Small intestine (tissue), 7 donors: ENCODE data around the gene MYZAP. TPM values are rescaled to one million over a fixed set of nuclear protein-coding genes. Genes with fewer than 3 reads are reported as not detected.

ENCODE experiments used
- DNase-seq, 2 donors: peaks; one replicate each; pipeline versions ENCODE4 v3.0.0 to v3.0.0-alpha.2; 2013
- FAIRE-seq: peaks from 2 replicates; lab custom pipeline; 2012; peaks lifted over from hg19 to GRCh38; lab: Jason Lieb, UNC
- H3K27ac ChIP-seq, 3 donors: one replicate each; pipeline ENCODE4 v1.5.1; 2013; ENCODE audit warnings: low read length in 2 of 3, mild to moderate bottlenecking in 2 of 3, control low read depth in 1 of 3, inconsistent platforms in 1 of 3, low read depth in 1 of 3, moderate library complexity in 1 of 3
- H3K27me3 ChIP-seq, 3 donors: one replicate each; pipeline ENCODE4 v1.6.1; 2013; ENCODE audit warnings: low read length in 3 of 3, inconsistent platforms in 1 of 3; ENCODE audit not compliant: control insufficient read depth in 3 of 3, insufficient read depth in 3 of 3
- H3K36me3 ChIP-seq, 3 donors: one replicate each; pipeline ENCODE4 v1.6.1; 2013; ENCODE audit warnings: low read length in 3 of 3, inconsistent platforms in 1 of 3, low read depth in 1 of 3, mild to moderate bottlenecking in 1 of 3, moderate library complexity in 1 of 3; ENCODE audit not compliant: control insufficient read depth in 3 of 3, insufficient read depth in 2 of 3
- H3K4me1 ChIP-seq, 3 donors: one replicate each; pipeline ENCODE4 v1.6.1; 2013; ENCODE audit warnings: low read length in 2 of 3, inconsistent platforms in 1 of 3, low read depth in 1 of 3, mild to moderate bottlenecking in 1 of 3, moderate library complexity in 1 of 3; ENCODE audit not compliant: control insufficient read depth in 3 of 3, insufficient read depth in 2 of 3
- H3K4me3 ChIP-seq, 3 donors: one replicate each; pipeline ENCODE4 v1.5.1; 2013; ENCODE audit warnings: low read length in 3 of 3, control low read depth in 1 of 3, inconsistent platforms in 1 of 3, low read depth in 1 of 3, mild to moderate bottlenecking in 1 of 3, moderate library complexity in 1 of 3
- H3K9me3 ChIP-seq, 2 donors: one replicate each; pipeline ENCODE4 v1.6.1; 2013; ENCODE audit warnings: low read depth in 1 of 2, low read length in 1 of 2; ENCODE audit not compliant: control insufficient read depth in 2 of 2, insufficient read depth in 1 of 2
- WGBS, 3 donors: extraction: QIAGEN DNeasy Blood & Tissue Kit; methylation state at CpG; one replicate each; pipeline ENCODE4 v1.1.7; 2013; 5-methylcytosine and 5-hydroxymethylcytosine counted together
- polyA plus RNA-seq, 4 donors: library from polyadenylated mRNA; stranded (reverse) in 3 of 4; unstranded in 1 of 4; fragments of 200-250 nt in 3 of 4; fragments of 120-200 nt in 1 of 4; gene quantifications; one replicate each; pipeline versions ENCODE4 v1.2.1 to v1.2.3, GENCODE V29; 2013
- donor health status: healthy with polysubstance abuse.
- donor health status: control.
- donor health status: control.
- donor health status: Bipolar disorder and iron deficiency.
- donor health status: healthy.

The MYZAP gene
- polyA plus RNA-seq, 4 donors = 12.8 to 38.6 (median 28.5) TPM

DNA sequence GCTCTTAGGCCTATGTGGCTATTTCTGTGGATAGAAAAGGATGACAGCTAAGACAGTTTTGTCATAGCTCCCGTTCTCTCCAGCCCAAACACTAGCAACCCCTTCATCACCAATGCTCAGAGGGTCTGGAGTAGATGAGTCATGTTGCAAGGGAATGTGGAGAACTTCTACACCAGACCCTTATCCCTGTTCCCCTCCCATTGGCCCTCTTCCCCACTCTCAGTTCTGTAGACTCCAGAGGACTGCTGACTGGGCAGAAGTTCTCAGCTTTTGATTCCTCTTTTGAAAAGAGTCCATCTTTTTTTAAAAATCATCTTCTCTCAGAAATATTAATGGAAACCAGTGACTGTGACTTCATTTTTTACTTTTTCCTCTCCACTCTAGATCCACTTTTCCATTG, 2.4 kb upstream of the MYZAP start:
- H3K4me3 ChIP-seq = no peak overlapping the region
- no peaks in the 10 kb centered on the region for H3K27me3 ChIP-seq
- DNase-seq (no peak), FAIRE-seq (no peak)
- H3K4me1 ChIP-seq = peaks cover 0 to 24% (median 0%) of the 10 kb centered on the region in 3 donors
- H3K36me3 ChIP-seq = no peaks in the 10 kb centered on the region
- no peak overlapping the region for H3K27ac ChIP-seq
- no peaks in the 10 kb centered on the region for H3K9me3 ChIP-seq
- WGBS, 3 donors = 78 to 86% (median 78%) methylated on average over 1 of the region's 1 CpG

DNA sequence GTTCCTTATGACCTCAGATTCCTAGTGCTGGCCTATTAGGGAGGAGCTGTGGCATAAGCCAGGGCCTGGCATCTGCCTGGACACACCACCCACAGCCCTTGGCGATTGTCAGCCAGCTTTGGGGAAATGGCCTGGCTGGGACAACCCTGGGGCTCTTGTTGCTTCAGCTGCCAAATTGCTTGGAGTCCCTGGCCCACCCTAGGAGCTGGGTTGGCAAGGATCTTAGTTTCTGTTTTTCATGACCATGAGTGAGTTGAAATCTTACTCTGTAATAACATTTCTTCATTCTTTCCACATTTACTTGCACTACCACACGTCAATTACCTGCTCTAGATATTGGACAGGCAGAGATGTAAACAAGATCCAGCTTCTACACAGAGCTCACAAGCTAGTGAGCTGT, 1.9 kb upstream of the MYZAP start:
- 43 to 65% (median 58%) methylated on average over 2 of the region's 2 CpGs for WGBS, 3 donors
- Histone ChIP-seq H3K27ac (no peak overlapping the region), H3K36me3 (no peaks in the 10 kb centered on the region), H3K27me3 (no peaks in the 10 kb centered on the region), H3K4me1 (peaks cover 0 to 29% (median 0%) of the 10 kb centered on the region in 3 donors), H3K4me3 (no peak overlapping the region), H3K9me3 (no peaks in the 10 kb centered on the region)
- FAIRE-seq (no peak), DNase-seq (no peak)

DNA sequence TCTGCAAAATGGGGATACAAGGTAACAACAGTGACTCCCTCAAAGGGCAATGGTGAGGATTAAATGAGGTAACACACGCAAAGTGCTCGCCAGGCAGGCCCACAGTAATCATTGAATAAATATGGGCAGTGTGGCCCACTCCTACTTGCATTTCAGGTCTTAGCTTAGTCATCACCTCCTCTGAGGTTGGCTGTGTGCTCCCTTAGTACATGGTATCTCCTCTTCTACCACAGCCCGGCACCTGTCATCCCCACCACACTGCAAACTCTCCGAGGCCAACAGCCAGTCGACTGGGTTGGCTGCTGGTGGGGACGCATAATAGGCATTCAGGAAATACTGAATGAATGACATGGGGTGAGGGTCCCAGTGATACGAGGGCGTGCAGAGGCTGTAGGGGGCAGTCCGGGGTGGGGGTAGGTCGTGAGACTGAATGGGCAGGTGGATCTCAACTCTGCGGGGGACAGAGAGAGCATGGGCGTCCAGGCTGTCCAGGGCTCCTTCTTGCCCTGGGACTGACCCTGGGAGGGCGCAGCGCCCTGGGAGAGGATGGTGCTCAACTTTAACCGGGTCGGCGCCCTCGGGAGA, 375 bp upstream of the MYZAP start:
- H3K4me1 ChIP-seq = peaks cover 0 to 42% (median 6%) of the 10 kb centered on the region in 3 donors
- no peaks in the 10 kb centered on the region for H3K27me3 ChIP-seq
- DNase-seq (peak in 1 of 2 donors; percentile 83), FAIRE-seq (no peak)
- H3K27ac ChIP-seq = peak overlapping the region; percentile 47 to 85 (median 81)
- no peaks in the 10 kb centered on the region for H3K36me3 ChIP-seq
- no peaks in the 10 kb centered on the region for H3K9me3 ChIP-seq
- peak overlapping the region in 2 of 3 donors; percentile 69 to 88 for H3K4me3 ChIP-seq
- WGBS, 3 donors = 12 to 21% (median 18%) methylated on average over 15 to 18 of the region's 18 CpGs

DNA sequence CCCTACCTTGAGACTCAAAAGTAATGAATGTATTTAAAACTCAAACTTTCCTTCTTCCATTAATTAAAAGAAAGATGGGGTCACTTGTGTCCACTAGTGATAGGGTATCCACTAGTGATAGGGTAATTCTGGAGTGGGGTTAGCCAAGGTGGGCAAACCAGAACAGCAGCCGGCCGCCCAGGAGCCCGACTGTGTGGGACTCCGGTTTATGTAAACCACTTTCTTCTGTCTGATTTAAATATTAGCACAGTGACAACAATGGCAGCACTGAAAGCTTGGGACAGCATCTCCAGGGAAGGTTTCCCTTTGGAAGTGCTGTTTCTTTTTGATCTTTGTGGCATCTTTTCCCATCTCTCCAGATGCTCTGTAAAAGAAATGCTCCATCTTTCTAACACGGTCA, 722 bp downstream of the MYZAP start:
- peak overlapping the region; percentile 14 to 87 (median 84) for H3K27ac ChIP-seq
- H3K9me3 ChIP-seq = no peaks in the 10 kb centered on the region
- peak in 1 of 2 donors; percentile 38 for DNase-seq
- peaks cover 0 to 6% (median 0%) of the 10 kb centered on the region in 3 donors for H3K36me3 ChIP-seq
- H3K4me1 ChIP-seq = peaks cover 0 to 50% (median 6%) of the 10 kb centered on the region in 3 donors
- FAIRE-seq = no peak
- no peaks in the 10 kb centered on the region for H3K27me3 ChIP-seq
- WGBS, 3 donors = 15 to 69% (median 37%) methylated on average over 5 of the region's 5 CpGs
- peak overlapping the region in 2 of 3 donors; percentile 69 to 88 for H3K4me3 ChIP-seq

DNA sequence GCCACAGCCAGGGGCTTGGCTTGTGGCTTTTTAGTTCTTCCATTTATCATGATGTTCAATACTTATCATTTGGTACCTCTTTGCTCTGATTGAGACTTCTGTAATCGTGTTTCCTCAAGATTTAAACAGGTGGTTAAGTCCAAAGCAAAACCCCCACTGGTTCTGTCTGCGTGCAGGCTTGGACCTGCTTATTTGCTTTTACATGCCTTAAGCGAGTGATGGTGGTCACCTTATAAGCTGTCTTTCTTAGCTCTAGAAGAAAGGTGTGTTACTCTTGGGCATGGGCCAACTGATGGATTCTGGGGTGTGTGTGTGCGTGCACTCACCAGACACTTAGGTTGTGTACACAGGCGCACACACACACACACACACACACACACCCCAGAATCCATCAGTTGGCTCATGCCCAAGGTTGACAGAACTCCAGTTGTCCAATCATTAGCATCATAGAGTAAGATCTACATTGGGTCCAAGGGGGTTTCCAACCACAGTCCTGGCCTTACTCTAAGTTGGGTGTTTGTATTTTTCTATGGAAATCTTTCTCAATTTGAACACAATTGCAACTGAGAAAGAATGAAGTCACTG, 1.2 kb downstream of the MYZAP start:
- FAIRE-seq = no peak
- peak overlapping the region in 2 of 3 donors; percentile 69 to 88 for H3K4me3 ChIP-seq

DNA sequence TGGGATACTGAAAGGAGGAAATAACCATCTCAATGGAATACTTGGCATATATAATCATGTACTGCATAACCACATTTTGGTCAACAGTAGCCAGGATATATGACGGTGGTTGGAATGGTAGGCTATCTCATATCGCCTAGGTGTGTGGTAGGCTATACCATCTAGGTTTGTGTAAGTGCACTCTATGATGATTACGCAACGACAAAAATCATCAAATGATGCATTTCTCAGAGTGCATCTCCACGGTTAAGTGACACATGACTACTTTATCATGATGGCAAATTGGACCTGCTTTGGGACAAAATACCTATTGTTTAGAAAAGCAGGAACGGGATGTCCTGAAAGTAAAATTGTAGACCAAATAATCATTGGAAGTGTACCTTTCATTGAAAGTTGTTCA, 2.8 kb downstream of the MYZAP start:
- Histone ChIP-seq H3K36me3 (peaks cover 0 to 6% (median 0%) of the 10 kb centered on the region in 3 donors), H3K27me3 (no peaks in the 10 kb centered on the region), H3K4me3 (no peak overlapping the region), H3K4me1 (peaks cover 0 to 67% (median 6%) of the 10 kb centered on the region in 3 donors), H3K27ac (peak overlapping the region in 2 of 3 donors; percentile 52 to 81), H3K9me3 (no peaks in the 10 kb centered on the region)
- 67 to 89% (median 73%) methylated on average over 6 of the region's 6 CpGs for WGBS, 3 donors
- no peak for DNase-seq
- FAIRE-seq = no peak

More for the DNA sequence above, 1.2 kb downstream of the MYZAP start:
- Histone ChIP-seq H3K4me1 (peaks cover 0 to 55% (median 6%) of the 10 kb centered on the region in 3 donors), H3K36me3 (peaks cover 0 to 6% (median 0%) of the 10 kb centered on the region in 3 donors), H3K27ac (peak overlapping the region in 2 of 3 donors; percentile 84 to 87), H3K27me3 (no peaks in the 10 kb centered on the region), H3K9me3 (no peaks in the 10 kb centered on the region)
- WGBS, 3 donors = 38 to 75% (median 75%) methylated on average over 5 of the region's 5 CpGs
- DNase-seq = no peak

DNA sequence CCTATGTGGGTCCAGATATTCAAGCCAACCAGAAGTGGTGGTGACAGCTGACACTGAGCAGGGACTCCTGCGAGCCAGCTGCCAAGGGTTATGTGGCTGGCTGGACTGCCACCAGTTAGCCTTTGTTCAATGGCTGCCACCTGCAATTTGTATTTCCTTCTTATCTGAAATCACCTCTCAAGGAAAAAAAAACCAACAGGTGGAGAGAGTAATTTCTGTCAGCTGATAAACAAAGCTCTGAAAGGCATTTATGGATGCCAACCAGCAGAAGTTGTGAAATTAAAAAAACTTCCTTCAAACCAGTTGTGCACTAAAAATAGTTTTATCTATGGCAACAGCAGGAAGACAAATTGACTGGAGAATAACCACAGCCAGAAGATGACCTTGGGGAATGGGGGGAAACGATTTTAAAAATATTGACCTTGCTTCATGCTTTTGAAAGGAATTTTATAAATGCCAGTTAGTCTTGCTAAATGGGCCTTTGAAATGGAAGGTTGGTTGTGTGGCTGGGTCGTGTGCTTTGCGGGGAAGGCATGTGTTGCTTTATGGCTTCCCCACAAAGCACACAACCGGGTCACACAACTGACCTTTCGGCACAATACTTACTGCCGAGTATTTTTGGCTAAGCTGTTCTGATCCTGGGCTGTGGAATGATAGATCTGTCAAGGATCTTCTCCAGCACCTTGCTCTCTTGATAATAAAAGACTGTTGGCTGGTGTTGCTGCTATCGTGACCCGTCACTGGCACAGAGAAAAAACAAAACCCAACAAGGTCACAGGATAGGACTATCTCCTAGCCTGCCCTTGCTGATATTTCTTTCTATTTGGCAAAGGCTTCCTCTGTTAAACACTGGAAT, 3.5 kb downstream of the MYZAP start:
- DNase-seq = peak; percentile 77 to 87
- Histone ChIP-seq H3K27ac (peak overlapping the region; percentile 67 to 81 (median 68)), H3K4me1 (peaks cover 0 to 68% (median 6%) of the 10 kb centered on the region in 3 donors), H3K4me3 (peak overlapping the region in 1 of 3 donors; percentile 15), H3K9me3 (no peaks in the 10 kb centered on the region), H3K27me3 (no peaks in the 10 kb centered on the region), H3K36me3 (peaks cover 0 to 6% (median 0%) of the 10 kb centered on the region in 3 donors)
- WGBS, 3 donors = 25 to 58% (median 38%) methylated on average over 9 of the region's 9 CpGs
- no peak for FAIRE-seq

DNA sequence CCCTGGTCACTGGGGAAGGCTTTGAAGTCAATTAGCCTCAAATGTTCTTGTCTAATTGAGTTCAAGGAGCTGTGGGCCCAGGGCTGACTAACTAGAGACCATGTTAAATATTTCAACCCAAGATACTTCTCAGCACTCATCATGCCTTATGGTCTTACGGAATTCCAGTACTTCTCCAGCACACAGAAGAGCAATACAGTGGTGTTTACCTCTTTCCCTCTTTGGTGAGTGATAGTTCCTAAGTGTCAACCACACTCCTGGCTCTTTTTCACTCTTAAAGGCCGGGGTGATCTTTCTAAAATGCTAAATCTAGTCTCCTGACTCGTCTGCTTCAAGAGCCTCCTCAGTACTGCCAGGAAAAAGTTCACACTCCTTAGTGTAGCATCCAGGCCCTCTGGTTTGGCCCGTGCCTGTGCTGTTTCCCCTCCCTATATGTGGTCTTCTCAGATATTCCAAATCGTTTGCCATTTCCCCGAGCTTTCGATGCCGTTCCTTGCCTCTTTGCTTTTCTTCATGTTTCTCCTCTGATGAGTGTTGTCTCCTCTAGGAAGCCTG, 4.7 kb downstream of the MYZAP start:
- Histone ChIP-seq H3K4me3 (no peak overlapping the region), H3K27ac (peak overlapping the region in 2 of 3 donors; percentile 6 to 81)

More for the DNA sequence above, 4.7 kb downstream of the MYZAP start:
- FAIRE-seq (no peak), DNase-seq (no peak)
- Histone ChIP-seq H3K36me3 (peaks cover 0 to 6% (median 0%) of the 10 kb centered on the region in 3 donors), H3K27me3 (no peaks in the 10 kb centered on the region), H3K4me1 (peaks cover 0 to 63% (median 6%) of the 10 kb centered on the region in 3 donors), H3K9me3 (no peaks in the 10 kb centered on the region)
- 83 to 84% (median 84%) methylated on average over 8 of the region's 8 CpGs for WGBS, 3 donors
